ENCODE measurements around the gene DNAH14. TPM values are rescaled to one million over a fixed set of nuclear protein-coding genes. Genes with fewer than 3 reads are reported as not detected.

Gene DNAH14
- total and polyA plus RNA-seq, 2 of the 8 experiments (the other 6 are each of a cell fraction or from before 2014, with no cell fraction given) = 8.4 to 40.7 TPM

GRCh38 chr1:224898937-224899336, 30.5 kb upstream of the DNAH14 start (continued):
- TF ChIP-seq, protein P1, sequence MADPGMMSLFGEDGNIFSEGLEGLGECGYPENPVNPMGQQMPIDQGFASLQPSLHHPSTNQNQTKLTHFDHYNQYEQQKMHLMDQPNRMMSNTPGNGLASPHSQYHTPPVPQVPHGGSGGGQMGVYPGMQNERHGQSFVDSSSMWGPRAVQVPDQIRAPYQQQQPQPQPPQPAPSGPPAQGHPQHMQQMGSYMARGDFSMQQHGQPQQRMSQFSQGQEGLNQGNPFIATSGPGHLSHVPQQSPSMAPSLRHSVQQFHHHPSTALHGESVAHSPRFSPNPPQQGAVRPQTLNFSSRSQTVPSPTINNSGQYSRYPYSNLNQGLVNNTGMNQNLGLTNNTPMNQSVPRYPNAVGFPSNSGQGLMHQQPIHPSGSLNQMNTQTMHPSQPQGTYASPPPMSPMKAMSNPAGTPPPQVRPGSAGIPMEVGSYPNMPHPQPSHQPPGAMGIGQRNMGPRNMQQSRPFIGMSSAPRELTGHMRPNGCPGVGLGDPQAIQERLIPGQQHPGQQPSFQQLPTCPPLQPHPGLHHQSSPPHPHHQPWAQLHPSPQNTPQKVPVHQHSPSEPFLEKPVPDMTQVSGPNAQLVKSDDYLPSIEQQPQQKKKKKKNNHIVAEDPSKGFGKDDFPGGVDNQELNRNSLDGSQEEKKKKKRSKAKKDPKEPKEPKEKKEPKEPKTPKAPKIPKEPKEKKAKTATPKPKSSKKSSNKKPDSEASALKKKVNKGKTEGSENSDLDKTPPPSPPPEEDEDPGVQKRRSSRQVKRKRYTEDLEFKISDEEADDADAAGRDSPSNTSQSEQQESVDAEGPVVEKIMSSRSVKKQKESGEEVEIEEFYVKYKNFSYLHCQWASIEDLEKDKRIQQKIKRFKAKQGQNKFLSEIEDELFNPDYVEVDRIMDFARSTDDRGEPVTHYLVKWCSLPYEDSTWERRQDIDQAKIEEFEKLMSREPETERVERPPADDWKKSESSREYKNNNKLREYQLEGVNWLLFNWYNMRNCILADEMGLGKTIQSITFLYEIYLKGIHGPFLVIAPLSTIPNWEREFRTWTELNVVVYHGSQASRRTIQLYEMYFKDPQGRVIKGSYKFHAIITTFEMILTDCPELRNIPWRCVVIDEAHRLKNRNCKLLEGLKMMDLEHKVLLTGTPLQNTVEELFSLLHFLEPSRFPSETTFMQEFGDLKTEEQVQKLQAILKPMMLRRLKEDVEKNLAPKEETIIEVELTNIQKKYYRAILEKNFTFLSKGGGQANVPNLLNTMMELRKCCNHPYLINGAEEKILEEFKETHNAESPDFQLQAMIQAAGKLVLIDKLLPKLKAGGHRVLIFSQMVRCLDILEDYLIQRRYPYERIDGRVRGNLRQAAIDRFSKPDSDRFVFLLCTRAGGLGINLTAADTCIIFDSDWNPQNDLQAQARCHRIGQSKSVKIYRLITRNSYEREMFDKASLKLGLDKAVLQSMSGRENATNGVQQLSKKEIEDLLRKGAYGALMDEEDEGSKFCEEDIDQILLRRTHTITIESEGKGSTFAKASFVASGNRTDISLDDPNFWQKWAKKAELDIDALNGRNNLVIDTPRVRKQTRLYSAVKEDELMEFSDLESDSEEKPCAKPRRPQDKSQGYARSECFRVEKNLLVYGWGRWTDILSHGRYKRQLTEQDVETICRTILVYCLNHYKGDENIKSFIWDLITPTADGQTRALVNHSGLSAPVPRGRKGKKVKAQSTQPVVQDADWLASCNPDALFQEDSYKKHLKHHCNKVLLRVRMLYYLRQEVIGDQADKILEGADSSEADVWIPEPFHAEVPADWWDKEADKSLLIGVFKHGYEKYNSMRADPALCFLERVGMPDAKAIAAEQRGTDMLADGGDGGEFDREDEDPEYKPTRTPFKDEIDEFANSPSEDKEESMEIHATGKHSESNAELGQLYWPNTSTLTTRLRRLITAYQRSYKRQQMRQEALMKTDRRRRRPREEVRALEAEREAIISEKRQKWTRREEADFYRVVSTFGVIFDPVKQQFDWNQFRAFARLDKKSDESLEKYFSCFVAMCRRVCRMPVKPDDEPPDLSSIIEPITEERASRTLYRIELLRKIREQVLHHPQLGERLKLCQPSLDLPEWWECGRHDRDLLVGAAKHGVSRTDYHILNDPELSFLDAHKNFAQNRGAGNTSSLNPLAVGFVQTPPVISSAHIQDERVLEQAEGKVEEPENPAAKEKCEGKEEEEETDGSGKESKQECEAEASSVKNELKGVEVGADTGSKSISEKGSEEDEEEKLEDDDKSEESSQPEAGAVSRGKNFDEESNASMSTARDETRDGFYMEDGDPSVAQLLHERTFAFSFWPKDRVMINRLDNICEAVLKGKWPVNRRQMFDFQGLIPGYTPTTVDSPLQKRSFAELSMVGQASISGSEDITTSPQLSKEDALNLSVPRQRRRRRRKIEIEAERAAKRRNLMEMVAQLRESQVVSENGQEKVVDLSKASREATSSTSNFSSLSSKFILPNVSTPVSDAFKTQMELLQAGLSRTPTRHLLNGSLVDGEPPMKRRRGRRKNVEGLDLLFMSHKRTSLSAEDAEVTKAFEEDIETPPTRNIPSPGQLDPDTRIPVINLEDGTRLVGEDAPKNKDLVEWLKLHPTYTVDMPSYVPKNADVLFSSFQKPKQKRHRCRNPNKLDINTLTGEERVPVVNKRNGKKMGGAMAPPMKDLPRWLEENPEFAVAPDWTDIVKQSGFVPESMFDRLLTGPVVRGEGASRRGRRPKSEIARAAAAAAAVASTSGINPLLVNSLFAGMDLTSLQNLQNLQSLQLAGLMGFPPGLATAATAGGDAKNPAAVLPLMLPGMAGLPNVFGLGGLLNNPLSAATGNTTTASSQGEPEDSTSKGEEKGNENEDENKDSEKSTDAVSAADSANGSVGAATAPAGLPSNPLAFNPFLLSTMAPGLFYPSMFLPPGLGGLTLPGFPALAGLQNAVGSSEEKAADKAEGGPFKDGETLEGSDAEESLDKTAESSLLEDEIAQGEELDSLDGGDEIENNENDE (IDR thresholded peaks at IDR 0.05; ENCODE audit: insufficient replicate concordance, low read length) = no peak
- no peak for TF ChIP-seq SRF (IDR thresholded peaks at IDR 0.05; ENCODE audit: low read depth, low read length)
- no peak for TF ChIP-seq BACH1 (IDR thresholded peaks at IDR 0.05; ENCODE audit: low read length)
- no peak for TF ChIP-seq POU5F1 (IDR thresholded peaks at IDR 0.05; ENCODE audit: low read depth, low read length)
- no peak for TF ChIP-seq TCF12 (IDR thresholded peaks at IDR 0.05; ENCODE audit: low read depth, low read length)

All from H1 (cell line).